Ishikawa (cell line): ENCODE results near the gene KNDC1.

ENCODE experiments used
- CEBPB ChIP-seq: IDR thresholded peaks from 2 replicates; pipeline ENCODE4 v1.6.1; 2012
- CREB1 ChIP-seq: IDR thresholded peaks from 2 replicates; pipeline ENCODE4 v1.6.1; 2012; ENCODE audit warnings: low read depth
- EGR1 ChIP-seq: IDR thresholded peaks from 2 replicates; pipeline ENCODE4 v1.6.1; 2012
- EP300 ChIP-seq: IDR thresholded peaks from 2 replicates; pipeline ENCODE4 v1.6.1; 2012; ENCODE audit warnings: borderline replicate concordance
- FOXM1 ChIP-seq: IDR thresholded peaks from 2 replicates; pipeline ENCODE4 v1.6.1; 2012; ENCODE audit warnings: low read depth, borderline replicate concordance
- NFIC ChIP-seq: IDR thresholded peaks from 2 replicates; pipeline ENCODE4 v1.6.1; 2012
- RAD21 ChIP-seq: IDR thresholded peaks from 2 replicates; pipeline ENCODE4 v1.6.1; 2012; ENCODE audit warnings: low read depth
- TAF1 ChIP-seq: IDR thresholded peaks from 2 replicates; pipeline ENCODE4 v1.6.1; 2012; ENCODE audit warnings: low read depth, mild to moderate bottlenecking
- TCF12 ChIP-seq: IDR thresholded peaks from 2 replicates; pipeline ENCODE4 v1.6.1; 2012; ENCODE audit warnings: low read depth
- TEAD4 ChIP-seq: IDR thresholded peaks from 2 replicates; pipeline ENCODE4 v1.6.1; 2012
- YY1 ChIP-seq: IDR thresholded peaks from 2 replicates; pipeline ENCODE4 v1.6.1; 2012; ENCODE audit warnings: low read depth
- ZBTB7A ChIP-seq: IDR thresholded peaks from 2 replicates; pipeline ENCODE4 v1.6.1; 2012; ENCODE audit warnings: low read depth
- TF ChIP-seq, protein P1 (sequence below): IDR thresholded peaks from 2 replicates; pipeline ENCODE4 v1.6.1; 2012
- TF ChIP-seq, protein P2 (sequence below): IDR thresholded peaks from 2 replicates; pipeline ENCODE4 v1.6.1; 2012
- TF ChIP-seq, protein P3 (sequence below): IDR thresholded peaks from 2 replicates; pipeline ENCODE4 v1.6.1; 2012; ENCODE audit warnings: low read depth, mild to moderate bottlenecking

Gene KNDC1

DNA sequence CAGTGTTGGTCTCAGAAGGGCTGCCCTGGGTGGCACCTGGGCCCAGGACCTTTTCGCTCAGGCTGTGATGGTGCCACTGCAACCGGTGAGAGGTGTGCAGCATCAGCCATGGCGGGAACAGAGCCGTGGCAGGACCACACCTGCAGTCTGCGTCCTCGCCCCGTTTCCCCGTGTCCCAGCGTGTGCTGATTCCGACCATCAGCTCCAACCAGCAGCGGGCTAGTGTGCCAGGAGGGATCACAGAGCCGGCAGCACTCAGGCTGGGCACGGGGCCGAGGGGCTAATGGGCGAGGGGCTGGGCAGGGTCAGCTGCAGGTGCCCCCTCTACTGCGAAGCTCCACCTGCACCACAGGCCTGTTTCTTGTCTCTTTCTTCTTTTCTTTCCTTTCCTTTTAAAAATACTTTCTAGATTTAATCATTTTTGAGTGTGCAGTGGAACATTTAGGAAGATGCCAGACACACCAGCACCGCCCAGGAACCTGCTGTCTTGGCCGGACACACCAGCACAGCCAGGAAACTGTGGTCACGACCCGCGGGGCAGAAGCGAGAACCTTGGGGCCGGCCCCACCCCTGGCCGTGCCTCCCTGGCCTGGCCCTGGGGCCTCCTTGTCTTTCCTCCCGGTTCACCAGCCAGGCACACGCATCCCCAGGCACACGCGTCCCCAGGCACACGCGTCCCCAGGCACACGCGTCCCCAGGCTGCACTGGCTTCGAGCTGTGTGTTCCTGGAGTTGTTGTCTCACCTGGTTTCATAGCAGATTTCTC lies 37.7 kb upstream of the KNDC1 start:
- TF ChIP-seq EP300 (no peak), ZBTB7A (no peak), RAD21 (no peak), CREB1 (no peak), TAF1 (no peak), NFIC (no peak), TEAD4 (no peak), FOXM1 (no peak)
- TF ChIP-seq, protein P1, sequence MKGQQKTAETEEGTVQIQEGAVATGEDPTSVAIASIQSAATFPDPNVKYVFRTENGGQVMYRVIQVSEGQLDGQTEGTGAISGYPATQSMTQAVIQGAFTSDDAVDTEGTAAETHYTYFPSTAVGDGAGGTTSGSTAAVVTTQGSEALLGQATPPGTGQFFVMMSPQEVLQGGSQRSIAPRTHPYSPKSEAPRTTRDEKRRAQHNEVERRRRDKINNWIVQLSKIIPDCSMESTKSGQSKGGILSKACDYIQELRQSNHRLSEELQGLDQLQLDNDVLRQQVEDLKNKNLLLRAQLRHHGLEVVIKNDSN, result no peak
- TF ChIP-seq, protein P2, sequence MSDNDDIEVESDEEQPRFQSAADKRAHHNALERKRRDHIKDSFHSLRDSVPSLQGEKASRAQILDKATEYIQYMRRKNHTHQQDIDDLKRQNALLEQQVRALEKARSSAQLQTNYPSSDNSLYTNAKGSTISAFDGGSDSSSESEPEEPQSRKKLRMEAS, result no peak
- TF ChIP-seq, protein P3, sequence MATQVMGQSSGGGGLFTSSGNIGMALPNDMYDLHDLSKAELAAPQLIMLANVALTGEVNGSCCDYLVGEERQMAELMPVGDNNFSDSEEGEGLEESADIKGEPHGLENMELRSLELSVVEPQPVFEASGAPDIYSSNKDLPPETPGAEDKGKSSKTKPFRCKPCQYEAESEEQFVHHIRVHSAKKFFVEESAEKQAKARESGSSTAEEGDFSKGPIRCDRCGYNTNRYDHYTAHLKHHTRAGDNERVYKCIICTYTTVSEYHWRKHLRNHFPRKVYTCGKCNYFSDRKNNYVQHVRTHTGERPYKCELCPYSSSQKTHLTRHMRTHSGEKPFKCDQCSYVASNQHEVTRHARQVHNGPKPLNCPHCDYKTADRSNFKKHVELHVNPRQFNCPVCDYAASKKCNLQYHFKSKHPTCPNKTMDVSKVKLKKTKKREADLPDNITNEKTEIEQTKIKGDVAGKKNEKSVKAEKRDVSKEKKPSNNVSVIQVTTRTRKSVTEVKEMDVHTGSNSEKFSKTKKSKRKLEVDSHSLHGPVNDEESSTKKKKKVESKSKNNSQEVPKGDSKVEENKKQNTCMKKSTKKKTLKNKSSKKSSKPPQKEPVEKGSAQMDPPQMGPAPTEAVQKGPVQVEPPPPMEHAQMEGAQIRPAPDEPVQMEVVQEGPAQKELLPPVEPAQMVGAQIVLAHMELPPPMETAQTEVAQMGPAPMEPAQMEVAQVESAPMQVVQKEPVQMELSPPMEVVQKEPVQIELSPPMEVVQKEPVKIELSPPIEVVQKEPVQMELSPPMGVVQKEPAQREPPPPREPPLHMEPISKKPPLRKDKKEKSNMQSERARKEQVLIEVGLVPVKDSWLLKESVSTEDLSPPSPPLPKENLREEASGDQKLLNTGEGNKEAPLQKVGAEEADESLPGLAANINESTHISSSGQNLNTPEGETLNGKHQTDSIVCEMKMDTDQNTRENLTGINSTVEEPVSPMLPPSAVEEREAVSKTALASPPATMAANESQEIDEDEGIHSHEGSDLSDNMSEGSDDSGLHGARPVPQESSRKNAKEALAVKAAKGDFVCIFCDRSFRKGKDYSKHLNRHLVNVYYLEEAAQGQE, result no peak

DNA sequence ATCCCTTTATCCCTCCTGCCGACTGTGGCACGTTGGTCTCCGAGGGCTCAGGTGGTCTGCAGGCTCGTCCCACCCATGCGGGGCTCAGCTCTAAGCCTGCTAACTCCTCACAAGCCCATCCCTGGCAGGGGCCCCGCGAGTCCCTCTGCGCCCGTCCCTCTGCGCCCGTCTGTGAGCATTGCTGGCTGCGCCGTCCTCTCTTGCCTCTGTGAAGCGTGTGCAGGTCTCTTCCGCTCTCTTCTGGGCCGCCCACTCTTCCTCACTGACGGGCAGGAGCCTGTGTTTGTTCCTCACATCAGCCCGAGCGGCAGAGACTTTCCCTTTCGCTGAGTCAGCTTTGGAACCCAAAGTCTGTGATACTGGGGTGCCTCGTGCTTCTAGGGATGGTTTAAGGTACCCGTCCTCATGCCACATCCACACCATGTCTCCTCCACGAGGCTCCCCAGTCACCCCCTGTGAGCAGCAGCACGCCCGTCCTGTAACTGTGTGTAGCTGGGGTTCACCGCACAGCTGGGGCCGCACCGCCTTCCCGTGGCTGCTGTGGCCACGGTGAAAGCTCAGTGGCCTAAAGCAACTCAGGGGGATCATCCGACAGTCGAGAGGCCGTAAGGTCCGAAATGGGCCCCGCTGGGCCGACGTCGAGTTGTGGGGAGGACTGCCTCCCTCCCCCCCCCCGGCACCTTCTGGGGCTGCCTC lies 36.8 kb upstream of the KNDC1 start:
- TF ChIP-seq, protein P1, result no peak
- TF ChIP-seq EGR1 (no peak), FOXM1 (no peak), CREB1 (no peak), RAD21 (no peak), TAF1 (no peak)

DNA sequence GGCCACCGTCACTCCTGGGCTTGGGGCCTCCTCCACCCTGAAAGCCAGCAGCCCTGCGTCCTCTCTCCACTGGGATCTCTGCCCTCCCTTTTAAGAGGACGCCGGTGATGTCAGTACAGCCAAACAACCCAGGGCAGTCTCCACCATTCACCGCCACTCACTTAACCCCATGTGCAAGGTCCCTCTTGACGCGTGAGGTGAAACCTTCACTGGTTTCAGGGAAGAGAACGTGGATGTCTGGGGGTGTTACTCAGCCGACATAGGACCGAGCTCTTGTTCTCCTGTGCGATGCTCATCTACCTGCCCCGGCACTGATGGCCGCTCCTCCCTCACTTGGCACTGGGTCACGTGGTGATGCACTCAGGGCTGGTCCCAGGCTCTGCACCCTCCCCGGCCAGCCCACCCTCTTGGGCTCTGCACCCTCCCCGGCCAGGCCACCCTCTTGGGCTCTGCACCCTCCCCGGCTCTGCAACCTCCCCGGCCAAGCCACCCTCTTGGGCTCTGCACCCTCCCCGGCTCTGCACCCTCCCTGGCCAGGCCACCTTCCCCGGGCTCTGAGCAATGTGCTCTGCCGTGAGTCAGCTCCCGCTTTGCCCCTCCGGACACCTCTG lies 36.2 kb upstream of the KNDC1 start:
- TF ChIP-seq YY1 (no peak), CREB1 (no peak), ZBTB7A (no peak)
- TF ChIP-seq, protein P1, result peak; percentile 74

DNA sequence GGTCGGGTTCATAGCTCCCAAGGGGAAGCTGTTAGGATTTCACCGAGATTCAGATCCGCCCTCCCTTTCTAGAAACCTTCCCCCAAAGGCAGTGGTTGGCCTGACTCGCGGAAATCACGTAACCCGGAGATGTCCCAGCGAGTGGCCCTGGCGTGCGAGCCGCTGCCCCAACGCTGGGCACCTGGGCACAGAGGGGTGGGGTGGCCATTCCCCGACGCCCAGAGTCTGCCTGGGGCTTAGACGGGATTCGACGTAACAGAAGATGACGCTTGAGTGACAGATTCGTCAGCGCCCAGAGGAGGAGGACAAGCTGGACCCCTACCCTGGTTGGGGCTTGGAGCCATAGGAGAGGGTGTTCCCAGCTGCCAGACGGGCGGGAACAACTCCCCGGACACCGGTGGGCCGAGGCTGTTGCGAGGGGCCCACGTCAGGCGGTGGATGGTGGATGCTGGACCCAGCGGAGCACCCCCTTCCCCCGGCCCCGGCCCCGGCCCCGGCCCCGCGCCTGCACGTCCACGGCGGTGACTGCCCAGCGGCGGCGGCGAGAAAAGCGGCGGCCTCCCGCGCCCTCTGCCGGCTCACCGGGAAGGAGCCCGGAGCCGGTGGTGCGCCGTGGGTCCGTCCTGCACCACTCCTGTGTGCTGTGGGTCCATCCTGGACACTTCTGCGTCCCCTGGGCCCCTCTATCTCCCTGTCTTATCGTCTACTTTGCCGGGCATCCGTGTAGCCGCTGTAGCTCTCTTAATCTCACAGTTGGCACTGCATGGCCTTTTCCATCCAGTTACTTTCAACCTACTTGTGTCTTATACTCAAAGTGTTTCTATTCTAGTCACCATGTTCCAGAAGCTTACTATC lies 35.4 kb upstream of the KNDC1 start:
- no peak for TF ChIP-seq TEAD4
- peak; percentile 78 for TF ChIP-seq RAD21
- no peak for TF ChIP-seq FOXM1

DNA sequence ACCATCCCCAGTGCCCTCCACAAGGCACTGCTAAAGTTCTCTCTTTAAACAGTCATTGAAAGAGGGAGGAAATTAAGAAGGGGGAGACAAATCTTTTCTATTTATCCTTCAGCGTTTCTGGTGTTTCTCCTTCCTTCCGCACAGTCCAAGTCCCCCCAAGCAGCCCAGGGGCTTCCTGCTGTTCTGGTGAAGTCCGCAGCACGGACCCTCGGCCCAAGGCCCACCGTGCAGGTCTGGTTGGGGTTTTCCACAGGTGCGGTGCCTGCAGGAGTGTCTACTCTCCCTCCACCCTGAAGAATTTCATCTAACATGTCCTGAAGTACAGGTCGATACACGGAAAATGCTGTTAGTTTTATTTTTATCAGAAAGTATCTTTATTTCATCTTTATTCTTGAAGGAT lies 34.1 kb upstream of the KNDC1 start:
- TF ChIP-seq CREB1 (no peak), ZBTB7A (no peak), TEAD4 (no peak), YY1 (no peak), NFIC (no peak), TCF12 (no peak), TAF1 (no peak), CEBPB (no peak), RAD21 (no peak), EP300 (no peak), FOXM1 (no peak)
- TF ChIP-seq, protein P3, result no peak
- TF ChIP-seq, protein P1, result no peak
- TF ChIP-seq, protein P2, result no peak
